GM12891 (cell line): ENCODE results near the gene GCHFR.

Experiments
- PAX5 ChIP-seq: IDR thresholded peaks from 2 replicates; pipeline ENCODE4 v1.6.1; 2011; ENCODE audit warnings: low read length, moderate library complexity, mild to moderate bottlenecking; ENCODE audit not compliant: insufficient read depth, severe bottlenecking
- POLR2A ChIP-seq: IDR thresholded peaks from 2 replicates; pipeline ENCODE4 v1.6.1; 2011; ENCODE audit warnings: low read depth, low read length, control low read depth
- POLR2AphosphoS5 ChIP-seq: IDR thresholded peaks from 2 replicates; pipeline ENCODE4 v1.6.1; 2011; ENCODE audit warnings: low read depth, low read length, control low read depth
- TAF1 ChIP-seq: IDR thresholded peaks from 2 replicates; pipeline ENCODE4 v1.6.1; 2011; ENCODE audit warnings: low read depth, low read length, control low read depth

- TF ChIP-seq POLR2A (no peak), TAF1 (no peak), POLR2AphosphoS5 (no peak), PAX5 (no peak)
Measured at GRCh38 chr15:40773902-40774301, 10.0 kb downstream of the GCHFR start.
